GM20000 (cell line): ENCODE data around the gene RHBG.

ENCODE experiments used
- DNase-seq: peaks from one replicate; pipeline ENCODE4 v3.0.0; 2012; ENCODE audit warnings: low spot score
- TF ChIP-seq, protein P1 (sequence below): IDR thresholded peaks from 2 replicates; pipeline ENCODE4 v1.5.1; 2012; ENCODE audit warnings: mild to moderate bottlenecking, control low read depth; ENCODE audit errors: extremely low read depth, missing control alignments

Gene RHBG

DNA sequence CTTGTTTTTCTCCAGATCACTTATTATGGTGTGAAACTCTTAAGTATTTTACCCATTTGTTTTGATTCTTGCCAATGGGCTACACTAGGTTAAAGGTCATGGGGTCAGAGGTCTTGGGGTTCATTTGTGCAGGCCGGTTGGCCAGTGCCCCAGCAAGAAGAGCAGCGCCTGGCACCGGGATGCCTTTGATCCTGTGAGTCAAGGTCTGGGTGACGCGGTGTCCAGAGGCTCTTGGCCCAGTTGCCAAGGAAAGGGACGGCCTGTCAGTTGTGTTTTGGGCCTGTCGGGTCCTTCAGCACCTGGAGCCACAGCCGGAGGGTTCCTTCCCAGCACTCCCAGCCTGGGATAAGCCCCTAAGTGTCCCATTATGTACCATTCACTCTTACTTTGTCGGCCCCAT lies 25.1 kb downstream of the RHBG start:
- TF ChIP-seq, protein P1, sequence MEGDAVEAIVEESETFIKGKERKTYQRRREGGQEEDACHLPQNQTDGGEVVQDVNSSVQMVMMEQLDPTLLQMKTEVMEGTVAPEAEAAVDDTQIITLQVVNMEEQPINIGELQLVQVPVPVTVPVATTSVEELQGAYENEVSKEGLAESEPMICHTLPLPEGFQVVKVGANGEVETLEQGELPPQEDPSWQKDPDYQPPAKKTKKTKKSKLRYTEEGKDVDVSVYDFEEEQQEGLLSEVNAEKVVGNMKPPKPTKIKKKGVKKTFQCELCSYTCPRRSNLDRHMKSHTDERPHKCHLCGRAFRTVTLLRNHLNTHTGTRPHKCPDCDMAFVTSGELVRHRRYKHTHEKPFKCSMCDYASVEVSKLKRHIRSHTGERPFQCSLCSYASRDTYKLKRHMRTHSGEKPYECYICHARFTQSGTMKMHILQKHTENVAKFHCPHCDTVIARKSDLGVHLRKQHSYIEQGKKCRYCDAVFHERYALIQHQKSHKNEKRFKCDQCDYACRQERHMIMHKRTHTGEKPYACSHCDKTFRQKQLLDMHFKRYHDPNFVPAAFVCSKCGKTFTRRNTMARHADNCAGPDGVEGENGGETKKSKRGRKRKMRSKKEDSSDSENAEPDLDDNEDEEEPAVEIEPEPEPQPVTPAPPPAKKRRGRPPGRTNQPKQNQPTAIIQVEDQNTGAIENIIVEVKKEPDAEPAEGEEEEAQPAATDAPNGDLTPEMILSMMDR: no peak
- no peak for DNase-seq

DNA sequence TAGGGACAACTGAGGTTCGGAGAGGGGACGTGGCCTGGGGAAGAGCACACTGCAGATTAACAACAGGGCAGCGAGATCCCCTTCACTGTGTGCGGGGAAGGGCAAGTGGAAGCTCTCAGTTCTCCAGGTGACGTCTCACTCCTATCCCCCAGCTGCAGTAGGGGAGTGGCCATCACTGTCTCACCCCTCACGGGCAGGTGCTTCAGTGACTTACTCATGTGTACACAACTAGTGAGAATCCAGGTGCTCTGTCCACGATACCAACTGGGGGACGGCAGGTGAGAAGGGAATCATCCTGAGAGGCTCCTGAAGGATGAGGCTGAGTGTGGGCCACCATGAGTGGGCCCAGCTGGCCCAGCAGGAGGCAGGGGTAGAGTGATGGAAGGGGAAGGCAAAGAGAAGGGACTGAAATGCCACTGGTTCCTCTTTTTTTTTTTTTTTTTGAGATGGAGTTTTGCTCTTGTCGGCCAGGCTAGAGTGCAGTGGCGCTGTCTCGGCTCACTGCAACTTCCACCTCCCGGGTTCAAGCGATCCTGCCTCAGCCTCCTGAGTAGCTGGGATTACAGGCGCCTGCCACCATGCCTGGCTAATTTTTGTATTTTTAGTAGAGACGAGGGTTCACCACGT lies 25.9 kb downstream of the RHBG start:
- TF ChIP-seq, protein P1: no peak
- no peak for DNase-seq

DNA sequence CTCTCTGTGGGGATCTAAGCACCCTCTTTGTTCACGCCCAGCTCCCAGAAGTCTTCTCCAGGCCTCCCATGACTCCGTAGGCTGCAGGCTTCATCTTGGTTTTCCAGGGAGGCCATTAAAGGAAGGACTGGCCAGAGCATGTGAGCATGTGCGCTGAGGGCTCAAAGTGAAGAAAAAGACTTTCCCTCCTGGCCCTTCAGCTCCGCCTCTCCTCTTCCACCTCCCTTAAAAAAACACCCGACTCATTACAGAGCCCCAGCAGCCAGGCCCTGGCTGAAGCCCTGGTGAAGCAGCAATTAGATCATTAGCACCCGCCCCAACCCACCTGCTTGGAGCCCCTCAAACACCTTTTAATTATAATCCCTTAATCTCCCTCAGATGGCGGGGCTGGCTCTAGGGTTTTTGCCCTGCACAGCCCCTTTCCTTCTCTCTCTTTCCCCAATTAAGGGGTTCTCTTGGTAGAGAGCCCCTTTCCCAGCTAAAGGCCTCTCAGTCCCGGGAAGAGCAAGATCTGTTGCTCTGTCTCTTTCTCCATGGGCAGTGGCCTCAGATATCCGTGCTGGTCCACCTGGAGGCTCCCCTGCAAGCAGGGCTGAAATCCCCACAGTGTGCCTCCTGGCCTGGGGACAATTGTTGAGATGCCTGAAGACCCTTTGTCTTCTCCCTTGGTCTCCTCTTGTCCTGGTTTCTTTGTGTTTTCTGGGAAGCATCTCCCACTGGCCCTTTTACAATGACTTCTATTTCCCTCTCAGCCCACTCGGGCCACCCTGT lies 30.5 kb downstream of the RHBG start:
- TF ChIP-seq, protein P1: no peak
- DNase-seq: no peak

DNA sequence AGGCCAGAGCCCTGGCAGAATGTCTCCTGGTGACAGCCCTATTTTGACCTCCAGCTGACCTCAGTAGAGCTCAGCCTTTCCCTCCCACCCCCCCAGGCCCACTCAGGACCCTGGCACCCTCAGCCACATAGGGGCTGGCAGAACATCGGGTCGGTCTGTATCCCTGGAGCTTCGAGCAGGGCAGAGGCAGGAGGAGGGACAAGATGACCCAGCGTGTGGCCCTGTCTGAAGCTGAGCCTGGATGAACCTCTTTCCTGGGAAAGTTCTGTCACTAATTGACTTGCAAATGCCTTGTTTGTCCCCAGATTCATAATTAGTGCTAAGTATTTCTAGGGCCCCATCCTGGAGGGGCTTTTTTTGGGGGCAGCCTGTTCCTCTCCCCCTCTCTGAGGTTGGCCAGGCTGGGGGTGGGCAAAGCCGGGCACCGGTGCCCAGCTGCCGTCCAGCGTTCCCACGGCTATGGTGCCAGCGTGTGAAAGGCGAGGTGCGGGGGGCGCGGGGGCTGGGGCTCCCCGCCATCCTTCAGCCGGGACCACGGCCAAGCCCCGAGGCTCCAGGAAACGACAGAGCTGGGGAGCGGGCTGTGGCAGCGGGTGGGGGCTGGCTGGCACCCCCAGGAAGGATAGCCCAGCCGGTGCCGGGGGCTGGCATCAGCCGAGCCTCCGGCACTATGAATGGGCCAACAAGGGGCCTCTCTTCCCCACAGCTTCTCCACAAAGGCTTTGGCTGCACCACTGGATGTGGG lies 31.4 kb downstream of the RHBG start:
- no peak for DNase-seq
- TF ChIP-seq, protein P1: no peak

DNA sequence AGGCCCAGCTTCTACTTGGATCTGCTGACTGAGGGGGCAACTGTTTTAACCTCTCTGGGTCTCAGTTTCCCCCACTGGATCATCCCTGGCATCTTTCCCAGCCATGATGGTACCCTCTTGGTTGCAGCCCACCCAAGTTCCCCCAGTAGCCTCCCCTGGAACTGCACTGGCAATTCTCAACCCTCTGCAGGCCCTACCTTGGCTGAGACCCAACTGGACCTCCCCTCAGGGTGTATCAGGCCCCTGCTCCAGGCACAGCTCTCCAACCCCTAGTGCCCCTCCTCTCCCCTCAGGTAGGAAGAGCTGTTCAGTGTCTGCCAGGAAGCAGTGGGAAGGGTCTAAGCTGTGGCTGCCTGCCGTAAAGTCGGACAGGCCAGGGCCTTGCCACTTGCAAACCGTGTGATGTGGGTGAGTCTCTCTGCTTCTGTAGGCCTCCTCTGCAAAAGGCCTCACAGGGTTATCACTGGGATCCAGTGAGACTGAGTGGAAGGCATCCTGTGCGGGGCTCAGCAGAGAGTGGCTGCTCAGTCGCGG lies 32.1 kb downstream of the RHBG start:
- DNase-seq: no peak
- TF ChIP-seq, protein P1: no peak

DNA sequence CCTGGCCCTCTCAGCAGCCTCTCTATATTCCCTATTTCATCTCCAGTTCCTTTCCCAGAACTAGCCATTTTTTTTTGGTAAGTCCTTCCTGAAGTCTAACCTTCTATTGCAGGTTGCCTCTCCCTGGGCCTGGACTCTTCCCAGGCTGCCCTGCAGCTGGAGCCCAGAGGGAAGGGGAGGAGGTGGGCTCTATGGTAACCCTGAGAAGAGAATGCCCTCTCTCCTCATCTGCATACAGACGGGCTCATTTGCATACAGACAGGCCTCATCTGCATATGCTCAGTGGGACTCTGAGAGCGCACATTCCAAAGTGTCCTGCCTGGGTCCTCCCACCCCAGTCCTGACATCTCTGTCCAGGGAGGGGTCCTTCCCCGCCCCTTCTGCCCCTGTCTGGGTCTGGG lies 32.7 kb downstream of the RHBG start:
- TF ChIP-seq, protein P1: no peak
- no peak for DNase-seq
